ENCODE results near the gene VPS54.

DNA sequence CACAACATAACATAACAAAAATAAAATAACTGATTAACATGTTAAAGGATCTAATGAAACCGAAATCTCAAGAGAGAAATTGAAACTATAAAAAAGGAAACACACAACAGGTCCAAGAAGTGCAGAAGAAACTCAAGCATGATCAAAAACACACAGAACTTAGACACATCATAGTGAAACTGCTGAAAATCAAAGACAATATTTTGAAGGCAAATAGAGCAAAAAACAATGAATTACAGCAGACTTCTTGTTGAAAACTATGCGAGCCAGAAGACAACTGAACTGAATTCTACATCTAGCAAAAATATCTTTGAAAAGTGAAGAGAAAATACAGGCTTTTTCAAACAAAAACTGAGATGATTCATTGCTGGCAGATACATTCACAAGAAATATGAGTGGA, 116.2 kb downstream of the VPS54 start:
- TF ChIP-seq, protein P1, sequence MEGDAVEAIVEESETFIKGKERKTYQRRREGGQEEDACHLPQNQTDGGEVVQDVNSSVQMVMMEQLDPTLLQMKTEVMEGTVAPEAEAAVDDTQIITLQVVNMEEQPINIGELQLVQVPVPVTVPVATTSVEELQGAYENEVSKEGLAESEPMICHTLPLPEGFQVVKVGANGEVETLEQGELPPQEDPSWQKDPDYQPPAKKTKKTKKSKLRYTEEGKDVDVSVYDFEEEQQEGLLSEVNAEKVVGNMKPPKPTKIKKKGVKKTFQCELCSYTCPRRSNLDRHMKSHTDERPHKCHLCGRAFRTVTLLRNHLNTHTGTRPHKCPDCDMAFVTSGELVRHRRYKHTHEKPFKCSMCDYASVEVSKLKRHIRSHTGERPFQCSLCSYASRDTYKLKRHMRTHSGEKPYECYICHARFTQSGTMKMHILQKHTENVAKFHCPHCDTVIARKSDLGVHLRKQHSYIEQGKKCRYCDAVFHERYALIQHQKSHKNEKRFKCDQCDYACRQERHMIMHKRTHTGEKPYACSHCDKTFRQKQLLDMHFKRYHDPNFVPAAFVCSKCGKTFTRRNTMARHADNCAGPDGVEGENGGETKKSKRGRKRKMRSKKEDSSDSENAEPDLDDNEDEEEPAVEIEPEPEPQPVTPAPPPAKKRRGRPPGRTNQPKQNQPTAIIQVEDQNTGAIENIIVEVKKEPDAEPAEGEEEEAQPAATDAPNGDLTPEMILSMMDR (IDR thresholded peaks at IDR 0.05; ENCODE audit: insufficient read depth, low read length) = no peak
- TF ChIP-seq POLR2AphosphoS5 (IDR thresholded peaks at IDR 0.05; ENCODE audit: low read depth) (no peak), GABPA (IDR thresholded peaks at IDR 0.05; ENCODE audit: low read depth) (no peak)
- TF ChIP-seq, protein P2, sequence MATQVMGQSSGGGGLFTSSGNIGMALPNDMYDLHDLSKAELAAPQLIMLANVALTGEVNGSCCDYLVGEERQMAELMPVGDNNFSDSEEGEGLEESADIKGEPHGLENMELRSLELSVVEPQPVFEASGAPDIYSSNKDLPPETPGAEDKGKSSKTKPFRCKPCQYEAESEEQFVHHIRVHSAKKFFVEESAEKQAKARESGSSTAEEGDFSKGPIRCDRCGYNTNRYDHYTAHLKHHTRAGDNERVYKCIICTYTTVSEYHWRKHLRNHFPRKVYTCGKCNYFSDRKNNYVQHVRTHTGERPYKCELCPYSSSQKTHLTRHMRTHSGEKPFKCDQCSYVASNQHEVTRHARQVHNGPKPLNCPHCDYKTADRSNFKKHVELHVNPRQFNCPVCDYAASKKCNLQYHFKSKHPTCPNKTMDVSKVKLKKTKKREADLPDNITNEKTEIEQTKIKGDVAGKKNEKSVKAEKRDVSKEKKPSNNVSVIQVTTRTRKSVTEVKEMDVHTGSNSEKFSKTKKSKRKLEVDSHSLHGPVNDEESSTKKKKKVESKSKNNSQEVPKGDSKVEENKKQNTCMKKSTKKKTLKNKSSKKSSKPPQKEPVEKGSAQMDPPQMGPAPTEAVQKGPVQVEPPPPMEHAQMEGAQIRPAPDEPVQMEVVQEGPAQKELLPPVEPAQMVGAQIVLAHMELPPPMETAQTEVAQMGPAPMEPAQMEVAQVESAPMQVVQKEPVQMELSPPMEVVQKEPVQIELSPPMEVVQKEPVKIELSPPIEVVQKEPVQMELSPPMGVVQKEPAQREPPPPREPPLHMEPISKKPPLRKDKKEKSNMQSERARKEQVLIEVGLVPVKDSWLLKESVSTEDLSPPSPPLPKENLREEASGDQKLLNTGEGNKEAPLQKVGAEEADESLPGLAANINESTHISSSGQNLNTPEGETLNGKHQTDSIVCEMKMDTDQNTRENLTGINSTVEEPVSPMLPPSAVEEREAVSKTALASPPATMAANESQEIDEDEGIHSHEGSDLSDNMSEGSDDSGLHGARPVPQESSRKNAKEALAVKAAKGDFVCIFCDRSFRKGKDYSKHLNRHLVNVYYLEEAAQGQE (IDR thresholded peaks at IDR 0.05; ENCODE audit: insufficient replicate concordance, low read depth) = no peak

Measured in HL-60 (cell line).